GM12878 (cell line): ENCODE results near the gene JUN. TPM values are rescaled to one million over a fixed set of nuclear protein-coding genes. Genes with fewer than 3 reads are reported as not detected.

Experiments used
- CREM ChIP-seq: IDR thresholded peaks from 2 replicates; pipeline ENCODE4 v1.6.1; 2014; ENCODE audit warnings: antibody characterized with exemption, low read depth
- EED ChIP-seq: sonication (generic); IDR thresholded peaks from 2 replicates; pipeline ENCODE4 v1.6.1; 2016; ENCODE audit warnings: antibody characterized with exemption, low read depth
- EP300 ChIP-seq, 2 experiments: fragments of 150-350 bp in 1 of 2; IDR thresholded peaks; 2 replicates each; pipeline ENCODE4 v1.6.1; 2011 to 2012; ENCODE audit warnings: low read depth in 2 of 2, low read length in 2 of 2, borderline replicate concordance in 1 of 2, improper control_type of control experiment in 1 of 2, inconsistent platforms in 1 of 2; ENCODE audit not compliant: control insufficient read depth in 1 of 2
- HDAC2 ChIP-seq: fragments of 200-600 bp; sonication (generic); IDR thresholded peaks from 2 replicates; pipeline ENCODE4 v1.6.1; 2017
- KLF5 ChIP-seq: fragments of 450-650 bp; IDR thresholded peaks from 2 replicates; pipeline ENCODE4 v1.6.1; 2014; ENCODE audit warnings: mild to moderate bottlenecking; ENCODE audit not compliant: partially characterized antibody
- NBN ChIP-seq: fragments of 450-650 bp; IDR thresholded peaks from 2 replicates; pipeline ENCODE4 v1.6.1; 2016
- NFIC ChIP-seq: IDR thresholded peaks from 2 replicates; pipeline ENCODE4 v1.6.1; 2012; ENCODE audit warnings: low read depth, mild to moderate bottlenecking, inconsistent platforms, low read length, moderate library complexity
- POU2F2 ChIP-seq: IDR thresholded peaks from 3 replicates; pipeline ENCODE4 v1.6.1; 2011; ENCODE audit warnings: low read depth, mild to moderate bottlenecking, low read length, borderline replicate concordance
- RAD21 ChIP-seq: IDR thresholded peaks from 2 replicates; pipeline ENCODE4 v1.6.1; 2011; ENCODE audit warnings: mild to moderate bottlenecking, low read depth, low read length, moderate library complexity; ENCODE audit not compliant: insufficient read depth
- STAT1 ChIP-seq: fragments of 450-650 bp; conservative IDR thresholded peaks from 2 replicates; pipeline ENCODE4 v1.6.1; 2014; ENCODE audit warnings: antibody characterized with exemption, mild to moderate bottlenecking
- STAT3 ChIP-seq: IDR thresholded peaks from 2 replicates; pipeline ENCODE4 v1.6.1; 2011; ENCODE audit warnings: low read depth, low read length, improper control_type of control experiment
- TARDBP ChIP-seq: IDR thresholded peaks from 2 replicates; pipeline ENCODE4 v1.6.1; 2016; ENCODE audit warnings: borderline replicate concordance
- TCF7 ChIP-seq: IDR thresholded peaks from 2 replicates; pipeline ENCODE4 v1.6.1; 2014; ENCODE audit warnings: antibody characterized with exemption, borderline replicate concordance
- YY1 ChIP-seq: IDR thresholded peaks from 2 replicates; pipeline ENCODE4 v1.6.1; 2011; ENCODE audit warnings: low read depth, mild to moderate bottlenecking, low read length
- polyA plus RNA-seq, 11 experiments: library from polyadenylated mRNA; depleted of rRNA in 4 of 11; unstranded in 6 of 11; stranded (reverse) in 5 of 11; fragments of >200 nt; fragmentation: Nextera tagmentation in 4 of 11; fragmentation: Illumina TruSeq in 1 of 11; extraction: Ambion mirVana in 4 of 11; extraction: Trizol in 1 of 11; gene quantifications; 1 replicate in 1 of 11; 2 replicates in 10 of 11; pipeline versions ENCODE4 v1.2.1 to v1.2.3, GENCODE V29; 2011 to 2016; ENCODE audit warnings: inconsistent platforms in 2 of 11, missing spikeins in 2 of 11, low read depth in 1 of 11
- total RNA-seq, 4 experiments: library from RNA; depleted of rRNA in 3 of 4; stranded (reverse); fragments of >200 nt in 3 of 4; fragmentation: Illumina TruSeq in 1 of 4; extraction: Trizol in 1 of 4; gene quantifications; 2 replicates each; pipeline versions ENCODE4 v1.2.1 to v1.2.3, GENCODE V29; 2013 to 2021
- TF ChIP-seq, protein P1 (sequence below), 3 experiments: IDR thresholded peaks in 2 of 3; conservative IDR thresholded peaks in 1 of 3; 2 replicates each; pipeline ENCODE4 v1.5.1; 2011; ENCODE audit warnings: low read depth in 3 of 3, low read length in 3 of 3, mild to moderate bottlenecking in 3 of 3, control low read depth in 2 of 3, moderate library complexity in 2 of 3, inconsistent platforms in 1 of 3, mixed read lengths in 1 of 3; ENCODE audit not compliant: control insufficient read depth in 2 of 3, insufficient read depth in 1 of 3; ENCODE audit errors: extremely low read depth in 1 of 3
- TF ChIP-seq, protein P2 (sequence below): fragments of 450-650 bp; IDR thresholded peaks from 2 replicates; pipeline ENCODE4 v1.6.1; 2017; ENCODE audit warnings: low read depth, mild to moderate bottlenecking, moderate library complexity
- TF ChIP-seq, protein P3 (sequence below): fragments of 450-650 bp; conservative IDR thresholded peaks from 2 replicates; pipeline ENCODE4 v1.6.1; 2017; ENCODE audit warnings: mild to moderate bottlenecking, moderate library complexity
- TF ChIP-seq, protein P4 (sequence below): fragments of 450-650 bp; formaldehyde crosslinking; IDR thresholded peaks from 2 replicates; pipeline ENCODE4 v1.5.0; 2022; ENCODE audit warnings: mild to moderate bottlenecking, missing genetic modification characterization
- TF ChIP-seq, protein P5 (sequence below): fragments of 150-350 bp; IDR thresholded peaks from 2 replicates; pipeline ENCODE4 v1.6.1; 2014; ENCODE audit warnings: mild to moderate bottlenecking, low read depth, low read length

Gene JUN
- total and polyA plus RNA-seq, 10 of the 15 experiments (the other 5 are each of a cell fraction or from before 2014, with no cell fraction given), result 0.18 to 8.4 (median 2.8) TPM

DNA sequence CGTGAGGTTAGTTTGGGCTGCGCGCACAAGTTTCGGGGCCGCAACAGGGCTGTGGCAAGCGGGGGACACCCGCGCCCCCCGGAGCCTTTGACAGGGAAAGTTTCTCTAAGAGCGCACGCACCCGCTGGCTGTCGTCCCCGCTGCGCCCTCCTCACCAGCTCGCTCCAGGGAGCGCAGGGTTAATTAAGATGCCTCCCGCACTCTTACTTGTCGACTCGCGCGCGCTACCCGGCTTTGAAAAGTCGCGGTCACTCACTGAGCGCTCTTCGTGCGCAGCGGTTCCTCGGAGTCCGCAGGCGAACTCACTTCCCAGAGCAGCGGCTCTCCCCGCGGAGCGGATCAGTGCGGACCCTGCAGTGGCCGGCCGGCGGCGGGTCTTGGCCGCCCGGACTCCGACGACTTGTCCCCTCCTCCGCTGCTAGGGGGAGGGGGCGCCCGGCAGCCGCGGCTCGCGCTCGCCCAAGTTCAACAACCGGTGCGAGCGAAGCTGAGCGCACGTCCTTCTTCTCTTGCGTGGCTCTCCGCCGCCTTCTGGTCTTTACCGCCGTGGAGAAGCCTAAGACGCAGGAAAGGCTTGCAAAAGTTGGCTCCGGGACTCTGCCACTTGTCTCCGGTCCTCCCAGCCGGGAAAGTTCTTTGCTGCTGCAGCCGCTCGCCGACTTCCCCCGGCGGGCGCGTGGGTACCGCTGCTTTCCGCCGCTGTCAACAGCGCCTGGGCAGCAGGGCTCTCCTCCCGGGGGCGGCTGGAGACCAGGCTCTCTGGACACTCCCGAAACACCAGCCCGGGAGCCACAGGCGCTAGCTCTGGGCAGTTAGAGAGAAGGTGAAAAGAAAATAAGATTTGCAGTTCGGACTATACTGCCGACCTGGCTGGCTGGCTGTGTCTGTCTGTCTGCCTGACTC, 506 bp downstream of the JUN start (continued):
- TF ChIP-seq, protein P1, sequence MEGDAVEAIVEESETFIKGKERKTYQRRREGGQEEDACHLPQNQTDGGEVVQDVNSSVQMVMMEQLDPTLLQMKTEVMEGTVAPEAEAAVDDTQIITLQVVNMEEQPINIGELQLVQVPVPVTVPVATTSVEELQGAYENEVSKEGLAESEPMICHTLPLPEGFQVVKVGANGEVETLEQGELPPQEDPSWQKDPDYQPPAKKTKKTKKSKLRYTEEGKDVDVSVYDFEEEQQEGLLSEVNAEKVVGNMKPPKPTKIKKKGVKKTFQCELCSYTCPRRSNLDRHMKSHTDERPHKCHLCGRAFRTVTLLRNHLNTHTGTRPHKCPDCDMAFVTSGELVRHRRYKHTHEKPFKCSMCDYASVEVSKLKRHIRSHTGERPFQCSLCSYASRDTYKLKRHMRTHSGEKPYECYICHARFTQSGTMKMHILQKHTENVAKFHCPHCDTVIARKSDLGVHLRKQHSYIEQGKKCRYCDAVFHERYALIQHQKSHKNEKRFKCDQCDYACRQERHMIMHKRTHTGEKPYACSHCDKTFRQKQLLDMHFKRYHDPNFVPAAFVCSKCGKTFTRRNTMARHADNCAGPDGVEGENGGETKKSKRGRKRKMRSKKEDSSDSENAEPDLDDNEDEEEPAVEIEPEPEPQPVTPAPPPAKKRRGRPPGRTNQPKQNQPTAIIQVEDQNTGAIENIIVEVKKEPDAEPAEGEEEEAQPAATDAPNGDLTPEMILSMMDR (IDR thresholded peaks at IDR 0.05 in 2 of 3, conservative IDR thresholded peaks at IDR 0.05 in 1 of 3; ENCODE audit: control insufficient read depth in 2 of 3, extremely low read depth in 1 of 3, insufficient read depth in 1 of 3, low read depth in 3 of 3, low read length in 3 of 3), result no peak
- TF ChIP-seq STAT1, result no peak
- no peak for TF ChIP-seq TCF7
- no peak for TF ChIP-seq HDAC2
- TF ChIP-seq NBN, result no peak
- no peak for TF ChIP-seq EP300 (IDR thresholded peaks at IDR 0.05; ENCODE audit: borderline replicate concordance in 1 of 2, control insufficient read depth in 1 of 2, low read depth in 2 of 2, low read length in 2 of 2)
- TF ChIP-seq KLF5, result peak; percentile 25
- TF ChIP-seq, protein P2, sequence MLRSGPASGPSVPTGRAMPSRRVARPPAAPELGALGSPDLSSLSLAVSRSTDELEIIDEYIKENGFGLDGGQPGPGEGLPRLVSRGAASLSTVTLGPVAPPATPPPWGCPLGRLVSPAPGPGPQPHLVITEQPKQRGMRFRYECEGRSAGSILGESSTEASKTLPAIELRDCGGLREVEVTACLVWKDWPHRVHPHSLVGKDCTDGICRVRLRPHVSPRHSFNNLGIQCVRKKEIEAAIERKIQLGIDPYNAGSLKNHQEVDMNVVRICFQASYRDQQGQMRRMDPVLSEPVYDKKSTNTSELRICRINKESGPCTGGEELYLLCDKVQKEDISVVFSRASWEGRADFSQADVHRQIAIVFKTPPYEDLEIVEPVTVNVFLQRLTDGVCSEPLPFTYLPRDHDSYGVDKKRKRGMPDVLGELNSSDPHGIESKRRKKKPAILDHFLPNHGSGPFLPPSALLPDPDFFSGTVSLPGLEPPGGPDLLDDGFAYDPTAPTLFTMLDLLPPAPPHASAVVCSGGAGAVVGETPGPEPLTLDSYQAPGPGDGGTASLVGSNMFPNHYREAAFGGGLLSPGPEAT, result no peak
- no peak for TF ChIP-seq STAT3
- TF ChIP-seq CREM, result no peak
- no peak for TF ChIP-seq EED
- no peak; the same call in 2 of the 3 replicates for TF ChIP-seq POU2F2
- TF ChIP-seq, protein P3, sequence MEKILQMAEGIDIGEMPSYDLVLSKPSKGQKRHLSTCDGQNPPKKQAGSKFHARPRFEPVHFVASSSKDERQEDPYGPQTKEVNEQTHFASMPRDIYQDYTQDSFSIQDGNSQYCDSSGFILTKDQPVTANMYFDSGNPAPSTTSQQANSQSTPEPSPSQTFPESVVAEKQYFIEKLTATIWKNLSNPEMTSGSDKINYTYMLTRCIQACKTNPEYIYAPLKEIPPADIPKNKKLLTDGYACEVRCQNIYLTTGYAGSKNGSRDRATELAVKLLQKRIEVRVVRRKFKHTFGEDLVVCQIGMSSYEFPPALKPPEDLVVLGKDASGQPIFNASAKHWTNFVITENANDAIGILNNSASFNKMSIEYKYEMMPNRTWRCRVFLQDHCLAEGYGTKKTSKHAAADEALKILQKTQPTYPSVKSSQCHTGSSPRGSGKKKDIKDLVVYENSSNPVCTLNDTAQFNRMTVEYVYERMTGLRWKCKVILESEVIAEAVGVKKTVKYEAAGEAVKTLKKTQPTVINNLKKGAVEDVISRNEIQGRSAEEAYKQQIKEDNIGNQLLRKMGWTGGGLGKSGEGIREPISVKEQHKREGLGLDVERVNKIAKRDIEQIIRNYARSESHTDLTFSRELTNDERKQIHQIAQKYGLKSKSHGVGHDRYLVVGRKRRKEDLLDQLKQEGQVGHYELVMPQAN, result peak; percentile 42; the same call in 1 of the 2 replicates
- TF ChIP-seq, protein P4, sequence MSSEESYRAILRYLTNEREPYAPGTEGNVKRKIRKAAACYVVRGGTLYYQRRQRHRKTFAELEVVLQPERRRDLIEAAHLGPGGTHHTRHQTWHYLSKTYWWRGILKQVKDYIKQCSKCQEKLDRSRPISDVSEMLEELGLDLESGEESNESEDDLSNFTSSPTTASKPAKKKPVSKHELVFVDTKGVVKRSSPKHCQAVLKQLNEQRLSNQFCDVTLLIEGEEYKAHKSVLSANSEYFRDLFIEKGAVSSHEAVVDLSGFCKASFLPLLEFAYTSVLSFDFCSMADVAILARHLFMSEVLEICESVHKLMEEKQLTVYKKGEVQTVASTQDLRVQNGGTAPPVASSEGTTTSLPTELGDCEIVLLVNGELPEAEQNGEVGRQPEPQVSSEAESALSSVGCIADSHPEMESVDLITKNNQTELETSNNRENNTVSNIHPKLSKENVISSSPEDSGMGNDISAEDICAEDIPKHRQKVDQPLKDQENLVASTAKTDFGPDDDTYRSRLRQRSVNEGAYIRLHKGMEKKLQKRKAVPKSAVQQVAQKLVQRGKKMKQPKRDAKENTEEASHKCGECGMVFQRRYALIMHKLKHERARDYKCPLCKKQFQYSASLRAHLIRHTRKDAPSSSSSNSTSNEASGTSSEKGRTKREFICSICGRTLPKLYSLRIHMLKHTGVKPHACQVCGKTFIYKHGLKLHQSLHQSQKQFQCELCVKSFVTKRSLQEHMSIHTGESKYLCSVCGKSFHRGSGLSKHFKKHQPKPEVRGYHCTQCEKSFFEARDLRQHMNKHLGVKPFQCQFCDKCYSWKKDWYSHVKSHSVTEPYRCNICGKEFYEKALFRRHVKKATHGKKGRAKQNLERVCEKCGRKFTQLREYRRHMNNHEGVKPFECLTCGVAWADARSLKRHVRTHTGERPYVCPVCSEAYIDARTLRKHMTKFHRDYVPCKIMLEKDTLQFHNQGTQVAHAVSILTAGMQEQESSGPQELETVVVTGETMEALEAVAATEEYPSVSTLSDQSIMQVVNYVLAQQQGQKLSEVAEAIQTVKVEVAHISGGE (CRISPR knock-in tag), result 0 out of 2 replicates have a peak, but pooled peaks have one; percentile 10
- no peak for TF ChIP-seq TARDBP
- TF ChIP-seq YY1, result no peak
- TF ChIP-seq NFIC, result no peak
- TF ChIP-seq RAD21, result no peak
- TF ChIP-seq, protein P5, sequence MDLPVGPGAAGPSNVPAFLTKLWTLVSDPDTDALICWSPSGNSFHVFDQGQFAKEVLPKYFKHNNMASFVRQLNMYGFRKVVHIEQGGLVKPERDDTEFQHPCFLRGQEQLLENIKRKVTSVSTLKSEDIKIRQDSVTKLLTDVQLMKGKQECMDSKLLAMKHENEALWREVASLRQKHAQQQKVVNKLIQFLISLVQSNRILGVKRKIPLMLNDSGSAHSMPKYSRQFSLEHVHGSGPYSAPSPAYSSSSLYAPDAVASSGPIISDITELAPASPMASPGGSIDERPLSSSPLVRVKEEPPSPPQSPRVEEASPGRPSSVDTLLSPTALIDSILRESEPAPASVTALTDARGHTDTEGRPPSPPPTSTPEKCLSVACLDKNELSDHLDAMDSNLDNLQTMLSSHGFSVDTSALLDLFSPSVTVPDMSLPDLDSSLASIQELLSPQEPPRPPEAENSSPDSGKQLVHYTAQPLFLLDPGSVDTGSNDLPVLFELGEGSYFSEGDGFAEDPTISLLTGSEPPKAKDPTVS, result no peak
